D721Med (cell line): ENCODE data around the gene ITGA1.

Experiments used
- DNase-seq: peaks from one replicate; pipeline ENCODE4 v3.0.0; 2011; ENCODE audit warnings: low spot score; ENCODE audit not compliant: insufficient read length
- FAIRE-seq: peaks from 2 replicates; lab custom pipeline; 2011; peaks lifted over from hg19 to GRCh38; lab: Jason Lieb, UNC
- CTCF ChIP-seq: IDR thresholded peaks from 2 replicates; pipeline ENCODE4 v1.5.1; 2012; ENCODE audit warnings: mild to moderate bottlenecking, control low read depth; ENCODE audit not compliant: insufficient read depth; ENCODE audit errors: missing control alignments

ITGA1 gene

GRCh38 chr5:52825826-52826225 is 38.1 kb downstream of the ITGA1 start:
- FAIRE-seq (no peak), DNase-seq (no peak)

GRCh38 chr5:52827815-52828214 is 40.1 kb downstream of the ITGA1 start:
- FAIRE-seq, result no peak
- no peak for TF ChIP-seq CTCF
- no peak for DNase-seq

More at GRCh38 chr5:52825826-52826225, 38.1 kb downstream of the ITGA1 start:
- no peak for TF ChIP-seq CTCF

- no peak for FAIRE-seq
- no peak for DNase-seq
- no peak for TF ChIP-seq CTCF
These were observed 41.9 kb downstream of the ITGA1 start for GRCh38 chr5:52829664-52830063.

- FAIRE-seq (no peak), DNase-seq (no peak)
- no peak for TF ChIP-seq CTCF
These were observed 42.9 kb downstream of the ITGA1 start for GRCh38 chr5:52830650-52831049.

GRCh38 chr5:52831786-52832511 is 44.2 kb downstream of the ITGA1 start:
- DNase-seq, result no peak
- no peak for TF ChIP-seq CTCF
- no peak for FAIRE-seq

- DNase-seq, result no peak
- TF ChIP-seq CTCF, result no peak
- FAIRE-seq, result no peak
These were observed 46.6 kb downstream of the ITGA1 start for GRCh38 chr5:52834320-52834719.

- FAIRE-seq, result no peak
- no peak for DNase-seq
These were observed 49.4 kb downstream of the ITGA1 start for GRCh38 chr5:52837068-52837467.

More at GRCh38 chr5:52837068-52837467, 49.4 kb downstream of the ITGA1 start:
- TF ChIP-seq CTCF, result no peak
